ENCODE results near the gene BCR.

Gene BCR

DNA sequence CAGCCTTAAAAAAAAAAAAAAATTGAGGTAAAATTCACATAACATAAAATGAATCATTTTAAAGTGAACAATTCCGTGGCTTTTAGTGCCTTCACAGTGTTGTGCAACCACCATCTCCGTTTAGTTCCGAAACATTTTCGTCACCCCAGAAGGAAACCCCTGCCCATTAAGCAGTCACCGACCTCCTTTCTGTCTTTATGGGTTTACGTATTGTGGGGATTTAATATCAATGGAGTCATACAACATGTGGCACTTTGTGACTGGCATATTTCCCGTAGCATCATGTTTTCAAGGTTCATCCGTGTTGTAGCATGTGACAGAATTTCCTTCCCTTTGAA lies 65.5 kb downstream of the BCR start:
- DNase-seq (ENCODE audit: low read depth), result no peak

DNA sequence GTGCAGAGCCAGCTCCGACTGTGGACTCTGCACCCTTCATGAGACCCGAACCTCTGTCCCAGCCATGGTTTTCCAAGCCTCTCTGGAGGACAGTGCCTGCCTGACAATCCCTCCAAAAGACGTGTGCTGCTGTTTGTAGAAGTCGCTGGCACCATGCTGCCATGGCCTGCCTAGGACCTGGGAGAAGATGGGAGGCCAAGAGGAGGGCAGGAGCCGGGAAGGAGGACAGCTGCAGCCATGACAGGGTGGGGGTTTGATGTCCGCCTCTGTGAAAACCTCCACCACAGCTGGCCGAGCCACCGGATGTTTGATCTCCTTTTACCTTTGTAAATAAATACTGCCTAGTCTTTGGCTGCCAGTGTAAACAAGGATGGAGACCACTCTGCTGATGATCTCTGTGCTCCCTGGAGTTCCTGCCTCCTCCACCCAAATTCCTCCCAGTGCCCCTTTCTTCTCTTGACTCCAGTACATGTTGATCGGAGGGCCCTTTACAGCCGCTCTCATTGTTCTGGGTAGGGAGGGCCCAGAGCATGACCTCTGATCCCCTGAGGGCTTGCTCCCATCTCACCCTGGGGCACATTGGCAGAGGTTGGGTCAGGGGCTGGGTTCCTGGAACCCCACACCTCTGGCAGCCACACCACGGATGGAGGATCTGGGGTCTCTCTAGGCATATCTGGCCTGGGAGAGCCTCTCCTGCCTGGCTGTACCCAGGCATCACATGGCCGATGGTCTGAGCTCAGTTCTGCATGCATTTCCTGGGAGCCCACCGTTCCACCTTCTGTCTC lies 66.9 kb downstream of the BCR start:
- no peak for DNase-seq (ENCODE audit: low read depth)

DNA sequence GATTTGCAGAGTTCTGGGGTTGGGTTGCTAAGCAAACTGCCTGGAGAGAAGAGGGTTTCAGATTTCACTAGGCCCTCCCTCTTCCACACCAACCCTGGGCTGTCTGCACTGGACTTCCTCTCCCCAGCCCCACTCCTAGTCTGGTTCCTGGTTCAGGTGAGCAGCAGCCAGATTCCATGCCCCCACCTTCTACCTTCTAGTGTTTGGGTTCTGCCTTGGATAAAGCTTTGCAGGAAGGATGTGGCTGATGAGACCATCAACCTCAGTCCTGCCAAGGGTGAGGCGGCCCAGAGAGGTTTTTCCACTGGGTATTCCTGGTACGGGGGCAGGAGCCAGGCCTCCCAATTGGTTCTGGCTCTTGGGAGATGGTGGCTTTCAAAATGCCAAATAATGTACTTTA lies 68.3 kb downstream of the BCR start:
- DNase-seq (ENCODE audit: low read depth), result no peak

DNA sequence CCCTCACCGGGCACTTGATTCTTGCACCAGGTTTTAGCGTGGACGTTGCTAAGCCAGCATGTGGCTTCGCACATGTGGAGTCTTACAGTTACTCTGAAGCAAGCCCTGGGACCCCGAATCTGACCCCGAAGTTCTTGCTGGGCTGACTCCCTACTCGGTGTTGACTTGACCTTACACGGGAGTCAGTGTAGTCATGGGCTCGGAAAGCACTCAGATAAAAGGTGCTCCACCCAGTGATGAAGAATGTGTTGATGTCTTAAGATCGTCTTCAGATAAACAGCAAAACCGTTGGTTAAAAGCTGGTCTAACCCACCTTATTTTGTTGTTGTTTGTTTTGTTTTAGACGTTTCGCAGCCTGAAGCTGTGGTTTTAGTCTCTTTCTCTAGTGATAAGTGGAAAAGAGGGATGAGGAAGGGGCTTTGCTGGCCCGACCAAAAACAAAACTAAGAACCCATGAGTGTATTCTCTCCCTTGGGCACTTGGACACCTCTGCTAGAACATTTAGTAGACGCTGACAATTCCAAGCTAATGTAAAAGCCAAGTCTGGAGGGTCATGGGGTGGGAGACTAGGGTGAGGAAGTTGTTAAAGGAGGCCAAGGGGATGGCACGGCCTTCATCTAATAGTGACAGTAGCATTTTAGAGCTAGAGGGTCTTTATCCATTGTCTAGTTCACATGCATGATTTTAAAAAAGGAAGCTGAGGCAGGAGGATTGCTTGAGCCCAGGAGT lies 69.9 kb downstream of the BCR start:
- DNase-seq (ENCODE audit: low read depth), result no peak

DNA sequence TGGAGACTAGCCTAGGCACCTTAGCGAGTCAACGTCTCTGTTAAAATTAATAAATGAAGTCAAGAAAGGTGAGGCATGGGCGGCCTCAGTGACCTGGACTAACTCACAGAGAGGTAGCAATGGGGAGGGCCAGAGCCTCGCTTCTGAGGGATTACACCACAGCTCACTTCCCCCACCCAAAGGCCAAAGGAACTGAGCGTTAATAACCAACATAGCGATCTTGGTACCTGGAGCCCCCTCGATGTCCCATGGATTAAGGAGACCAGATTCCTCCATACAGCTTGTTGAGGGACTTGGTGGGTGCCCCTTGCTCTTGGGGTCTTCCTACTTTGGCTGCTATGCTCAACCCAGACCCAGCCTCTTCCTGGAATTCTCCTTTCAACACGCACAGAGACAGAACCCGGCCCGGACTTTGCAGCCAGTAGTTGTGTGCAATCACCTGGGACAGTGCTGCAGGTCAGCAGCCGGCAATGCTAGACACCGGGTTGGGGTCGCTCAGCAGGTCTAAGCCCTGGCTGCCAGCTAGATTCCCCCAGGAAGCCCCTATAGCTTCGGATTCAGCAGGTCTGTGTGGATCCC lies 70.6 kb downstream of the BCR start:
- DNase-seq (ENCODE audit: low read depth), result no peak

DNA sequence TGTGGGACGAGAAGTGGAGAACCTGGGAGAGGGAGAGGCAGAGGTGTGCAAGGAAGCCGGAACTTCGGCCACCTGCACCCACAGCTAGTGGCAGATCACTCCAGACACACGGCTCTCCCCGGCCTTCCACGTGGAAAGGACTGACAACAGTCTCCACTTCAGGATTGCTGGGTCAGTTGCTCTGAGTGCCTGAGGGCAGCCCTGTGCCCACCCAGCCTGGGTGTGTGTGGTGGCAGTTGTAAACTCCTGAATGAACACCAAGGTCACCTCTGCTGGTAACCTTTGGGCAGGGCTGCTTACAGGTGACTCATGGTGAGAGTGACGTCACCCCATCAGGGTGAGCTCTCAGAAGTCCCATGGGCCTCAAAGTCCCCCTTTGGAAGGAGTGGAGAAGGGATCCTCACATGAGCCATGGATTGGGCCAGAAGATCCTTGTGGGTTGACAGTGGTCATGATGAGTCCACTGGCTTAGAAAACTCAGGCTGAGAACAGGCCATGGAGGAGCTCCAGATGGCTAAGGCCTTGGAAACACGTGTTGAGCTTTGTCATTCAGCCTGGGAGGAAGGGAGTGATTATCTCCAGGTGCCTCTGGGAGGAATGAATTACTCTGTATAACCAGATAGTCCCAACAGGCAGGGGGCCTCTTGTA lies 71.3 kb downstream of the BCR start:
- no peak for DNase-seq (ENCODE audit: low read depth)

DNA sequence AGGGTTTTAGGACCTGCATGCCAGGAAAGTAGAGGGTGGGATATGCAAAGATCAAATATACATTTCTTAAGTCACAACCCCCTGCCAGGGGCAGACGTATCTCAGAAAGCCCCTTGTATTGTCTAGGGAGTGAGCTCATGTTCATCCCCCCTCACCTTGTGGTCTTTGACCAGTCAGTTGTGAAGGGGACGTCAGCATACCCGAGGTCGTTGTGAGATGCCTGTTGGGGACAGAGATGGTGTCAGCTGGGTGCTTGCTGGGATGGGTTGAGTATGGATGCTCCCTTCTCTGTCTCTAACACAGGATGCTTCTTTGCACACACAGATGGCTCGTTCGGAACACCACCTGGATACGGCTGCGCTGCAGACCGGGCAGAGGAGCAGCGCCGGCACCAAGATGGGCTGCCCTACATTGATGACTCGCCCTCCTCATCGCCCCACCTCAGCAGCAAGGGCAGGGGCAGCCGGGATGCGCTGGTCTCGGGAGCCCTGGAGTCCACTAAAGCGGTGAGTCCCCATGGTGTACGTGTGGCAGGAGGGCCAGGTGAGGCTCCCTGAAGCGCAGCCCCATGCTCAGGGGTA lies 73.3 kb downstream of the BCR start:
- DNase-seq (ENCODE audit: low read depth), result no peak

DNA sequence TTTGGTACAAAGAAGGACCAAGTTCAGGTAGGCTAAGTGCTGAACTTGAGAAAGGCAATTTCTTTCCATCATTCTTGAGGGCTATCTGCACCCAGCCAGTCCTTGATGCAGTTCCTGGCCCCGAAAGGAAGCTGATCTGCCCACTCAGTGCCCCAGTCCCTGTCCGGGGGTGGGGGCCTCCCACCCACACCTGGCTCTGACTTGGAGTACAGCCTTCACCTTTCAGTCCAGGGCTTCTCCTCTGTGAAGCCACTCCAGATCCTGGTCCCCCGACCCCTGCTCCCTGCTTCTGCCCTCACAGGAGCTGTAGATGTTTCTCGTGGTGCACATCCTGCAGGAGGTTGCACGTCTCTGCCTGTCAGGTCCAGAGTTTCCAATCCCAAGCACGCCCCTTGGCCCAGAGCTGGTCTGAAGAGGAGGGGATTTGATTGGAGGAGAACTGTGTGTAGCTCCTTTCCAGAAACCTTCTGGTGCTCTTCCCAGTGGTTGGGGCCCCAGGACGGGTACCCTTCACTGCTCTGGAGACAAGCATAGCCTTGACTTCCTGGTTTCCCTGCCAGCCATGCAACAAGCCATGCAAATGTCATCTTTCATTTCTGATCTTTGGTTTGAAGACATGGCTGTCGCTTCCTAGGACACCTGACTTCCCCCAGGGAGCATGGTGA lies 75.3 kb downstream of the BCR start:
- no peak for DNase-seq (ENCODE audit: low read depth)

DNA sequence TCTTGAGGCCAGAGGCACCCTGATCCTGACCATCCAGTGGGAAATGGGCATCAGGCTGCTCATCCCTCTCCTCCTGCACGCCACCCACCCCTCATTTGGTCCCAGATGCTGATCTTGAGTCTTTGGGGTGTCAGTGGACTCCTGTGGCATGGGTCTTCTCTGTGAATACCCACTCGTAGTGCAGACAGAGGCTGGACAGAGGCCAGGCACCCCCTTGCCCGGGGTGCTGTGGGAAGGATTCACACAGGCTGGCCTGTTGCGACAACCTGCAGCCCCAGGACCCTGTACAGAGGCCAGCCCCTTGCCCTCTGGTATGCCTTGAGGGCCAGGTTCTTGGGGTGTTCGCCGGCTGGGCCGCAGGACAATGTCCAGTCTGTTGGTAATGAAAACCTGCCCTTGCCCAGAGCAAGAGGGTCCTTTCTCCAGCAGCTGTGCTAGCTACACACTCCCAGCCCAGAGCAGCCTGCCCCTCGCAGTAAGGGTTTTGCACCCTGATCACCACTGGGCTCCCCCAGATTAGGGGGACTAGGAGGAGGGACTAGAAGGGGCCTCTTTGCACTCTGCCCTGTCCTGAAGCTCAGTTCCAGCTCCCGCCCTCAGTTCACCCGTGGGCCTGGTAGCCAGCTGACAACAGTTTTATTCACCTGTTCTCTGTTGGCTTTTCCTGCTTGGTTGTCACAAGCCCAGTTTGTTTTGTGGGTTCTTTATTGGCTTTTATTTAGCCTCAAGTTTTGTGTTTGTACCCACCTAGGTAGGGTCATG lies 76.0 kb downstream of the BCR start:
- DNase-seq (ENCODE audit: low read depth), result no peak

DNA sequence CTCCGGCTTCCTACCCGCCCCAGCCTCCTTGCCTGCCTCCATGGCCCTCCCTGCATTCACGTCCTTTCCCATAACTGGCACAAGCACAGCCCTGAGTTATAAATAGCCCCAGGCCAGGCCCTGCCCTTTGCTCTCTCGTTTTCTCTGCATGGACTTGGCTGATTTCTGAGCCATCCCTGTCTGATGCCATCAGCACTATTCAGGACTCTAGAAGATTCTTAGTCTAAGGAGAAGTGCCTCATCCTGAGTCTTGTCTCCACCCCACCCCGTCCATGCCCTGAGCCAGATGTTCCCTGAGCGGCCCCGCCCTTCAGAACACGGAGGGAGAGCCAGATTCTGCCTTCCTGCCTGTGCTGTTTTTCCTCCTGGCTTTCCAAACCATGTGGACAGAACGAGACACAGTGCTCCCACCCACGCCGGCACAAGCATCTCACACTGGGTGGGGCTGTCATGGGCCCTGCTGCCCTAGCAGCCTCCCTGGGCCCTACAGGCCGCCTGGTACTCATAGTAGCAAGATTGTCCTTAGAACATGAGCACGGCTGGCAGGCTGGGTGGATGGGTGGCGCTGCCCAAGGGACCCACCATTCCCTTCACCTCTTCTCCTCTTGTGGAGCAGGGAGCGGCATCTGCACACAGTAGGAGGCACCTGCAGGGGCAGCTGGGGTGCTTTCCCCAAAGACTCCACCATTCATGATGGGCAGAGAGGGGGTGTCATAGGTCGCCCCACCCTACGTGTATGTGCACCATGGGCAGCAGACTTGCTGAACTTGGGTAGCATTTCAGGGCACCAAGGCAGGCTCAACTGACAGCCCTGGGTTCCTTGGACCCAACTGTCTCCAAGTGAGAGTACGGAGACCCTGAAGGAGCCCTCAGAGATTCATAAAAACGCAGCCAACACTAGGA lies 76.9 kb downstream of the BCR start:
- DNase-seq (ENCODE audit: low read depth), result no peak

DNA sequence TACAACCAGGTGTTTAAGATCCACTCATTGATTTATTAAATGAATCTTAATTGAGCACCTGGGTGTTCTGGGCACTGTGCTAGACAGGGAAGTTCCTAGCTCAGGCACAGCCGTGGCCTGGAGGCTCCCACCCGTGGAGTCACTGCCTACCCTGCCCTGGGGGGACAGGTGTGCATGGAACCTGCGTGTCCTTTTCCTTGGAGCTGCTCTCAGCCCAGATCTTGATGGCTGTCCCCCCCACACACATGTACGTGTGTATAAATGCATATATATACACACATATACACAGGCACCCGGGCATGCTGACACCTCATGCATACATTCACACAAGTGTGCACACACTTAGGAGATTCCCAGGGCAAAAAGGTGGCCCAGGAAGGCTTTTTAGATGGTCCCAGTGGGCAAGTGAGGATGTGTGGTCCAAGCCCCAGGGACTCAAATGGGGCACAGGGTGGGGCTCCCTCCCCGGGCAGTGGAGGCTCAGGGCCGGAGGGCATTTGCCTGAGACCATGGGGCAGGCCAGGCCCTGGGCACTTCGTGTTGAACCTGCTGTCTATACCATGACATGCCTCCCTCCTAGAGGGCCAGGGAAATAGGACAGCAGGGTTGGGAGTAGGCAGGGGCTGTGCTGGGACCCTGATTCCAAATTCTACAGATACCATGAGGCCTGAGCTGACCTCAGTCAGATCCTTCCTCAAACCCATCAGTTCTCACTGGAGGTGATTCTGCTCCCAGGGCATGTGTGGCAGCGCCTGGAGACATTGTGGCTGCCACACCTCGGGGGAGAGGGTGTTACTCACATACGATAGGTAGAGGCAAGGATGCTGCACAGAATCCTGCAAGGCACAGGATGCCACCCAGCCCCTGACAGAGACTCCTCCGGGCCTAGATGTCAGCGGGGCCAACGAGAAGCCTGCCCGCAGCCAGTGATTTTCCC lies 77.8 kb downstream of the BCR start:
- DNase-seq (ENCODE audit: low read depth), result no peak

DNA sequence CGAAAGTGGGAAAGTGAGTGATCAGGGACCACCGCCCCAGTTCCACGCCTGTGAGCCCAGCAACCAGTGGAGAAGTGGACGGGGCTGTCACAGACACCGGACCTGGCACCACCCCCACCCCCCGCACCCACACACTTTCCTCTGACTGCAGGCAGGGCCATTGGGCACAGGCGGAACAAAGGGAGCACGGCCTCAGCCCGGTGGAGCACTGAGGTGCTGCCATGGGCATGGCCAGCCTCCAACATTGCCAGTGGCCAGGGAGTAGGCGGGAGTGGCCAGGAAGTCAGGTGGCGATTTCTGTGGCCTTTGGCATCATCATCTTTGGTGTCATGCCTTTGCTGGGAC lies 78.5 kb downstream of the BCR start:
- no peak for DNase-seq (ENCODE audit: low read depth)

DNA sequence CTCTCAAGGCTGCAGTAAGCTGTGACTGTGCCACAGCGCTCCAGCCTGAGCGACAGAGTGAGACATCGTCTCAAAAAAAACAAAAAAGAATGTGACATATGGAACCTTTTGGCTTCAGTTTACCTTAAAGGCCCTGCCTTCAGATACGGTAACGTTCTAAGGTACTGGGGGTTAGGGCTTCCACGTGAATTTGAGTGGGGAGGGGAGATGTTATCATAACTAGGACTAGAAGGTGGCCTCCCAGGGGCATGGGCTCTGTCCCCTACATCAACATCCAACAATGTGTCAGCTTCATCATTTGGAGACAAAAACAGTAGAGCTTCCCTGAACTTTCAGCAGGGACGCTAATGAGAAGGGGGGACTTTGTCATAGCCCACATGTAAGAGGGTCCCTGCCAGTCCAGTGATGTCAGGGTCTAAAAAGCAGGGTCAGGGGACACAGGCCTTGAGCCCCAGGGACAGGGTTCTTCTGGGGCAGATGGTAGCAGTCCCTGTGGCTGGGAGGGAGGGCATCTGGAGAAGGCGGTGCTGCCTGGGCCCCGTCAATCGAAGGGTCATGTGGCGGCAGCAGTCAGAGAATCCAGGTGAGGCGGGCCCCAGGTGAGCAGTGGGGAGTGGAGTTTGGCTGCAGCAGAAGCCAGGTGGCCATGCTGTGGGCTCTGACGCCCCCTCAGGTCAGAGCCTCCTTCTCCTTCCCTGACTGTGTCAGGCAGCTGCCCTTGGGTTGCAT lies 79.8 kb downstream of the BCR start:
- DNase-seq (ENCODE audit: low read depth), result no peak

DNA sequence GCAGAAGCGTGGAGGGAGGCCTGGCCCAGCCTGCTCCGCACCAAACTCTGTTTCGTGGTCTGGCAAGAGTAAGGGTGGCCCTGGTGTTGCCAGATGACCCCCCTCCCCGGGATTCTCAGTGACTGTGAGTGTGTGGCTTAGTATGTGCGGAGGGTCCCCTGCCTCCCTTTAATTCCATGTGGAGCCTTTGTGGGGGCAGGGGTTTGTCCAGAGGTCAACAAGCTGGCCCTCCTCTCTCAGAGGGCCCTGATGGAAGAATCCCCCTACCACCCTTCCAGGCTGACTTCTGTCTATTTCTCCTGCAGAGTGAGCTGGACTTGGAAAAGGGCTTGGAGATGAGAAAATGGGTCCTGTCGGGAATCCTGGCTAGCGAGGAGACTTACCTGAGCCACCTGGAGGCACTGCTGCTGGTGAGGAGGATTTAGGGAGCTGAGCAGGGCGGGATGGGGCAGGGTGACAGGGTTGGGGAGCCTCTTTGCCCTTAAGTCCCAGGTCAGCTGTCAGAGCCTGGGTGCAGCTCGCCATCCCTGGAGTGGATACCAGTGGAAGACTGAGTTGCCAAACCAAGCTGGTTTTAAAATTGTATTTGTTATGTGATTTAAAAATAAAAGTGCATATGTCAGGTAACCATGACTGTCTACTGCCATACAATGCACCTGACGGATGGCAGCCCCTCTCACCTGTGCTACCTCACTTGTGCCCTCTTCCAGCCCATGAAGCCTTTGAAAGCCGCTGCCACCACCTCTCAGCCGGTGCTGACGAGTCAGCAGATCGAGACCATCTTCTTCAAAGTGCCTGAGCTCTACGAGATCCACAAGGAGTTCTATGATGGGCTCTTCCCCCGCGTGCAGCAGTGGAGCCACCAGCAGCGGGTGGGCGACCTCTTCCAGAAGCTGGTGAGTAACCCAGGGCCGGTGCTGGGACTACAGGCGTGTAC lies 80.6 kb downstream of the BCR start:
- DNase-seq (ENCODE audit: low read depth), result no peak

DNA sequence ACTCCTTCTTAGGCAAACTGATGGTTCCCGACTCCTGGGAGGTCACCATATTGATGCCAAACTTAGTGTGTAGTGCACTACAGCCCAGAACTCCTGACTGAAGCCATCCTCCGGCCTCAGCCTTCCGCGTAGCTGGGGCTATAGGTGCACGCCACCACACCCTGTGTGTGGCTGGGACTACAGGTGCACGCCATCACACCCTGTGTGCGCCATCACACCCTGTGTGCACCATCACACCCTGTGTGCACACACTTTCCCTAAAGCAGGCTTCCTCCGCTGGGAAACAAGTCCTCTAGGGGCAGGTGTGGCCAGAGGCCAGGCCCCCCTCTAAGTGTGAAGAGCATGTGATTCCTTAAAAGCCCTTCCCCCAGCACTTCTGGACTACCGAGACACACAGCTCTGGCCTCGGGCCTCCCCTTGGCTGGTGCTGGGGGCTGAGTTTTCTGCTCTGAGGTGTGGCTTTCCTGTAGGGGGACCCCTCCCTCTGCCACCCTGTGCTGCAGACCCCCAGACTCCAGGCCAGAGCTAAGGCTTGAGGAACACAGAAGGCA lies 81.7 kb downstream of the BCR start:
- DNase-seq (ENCODE audit: low read depth), result no peak

DNA sequence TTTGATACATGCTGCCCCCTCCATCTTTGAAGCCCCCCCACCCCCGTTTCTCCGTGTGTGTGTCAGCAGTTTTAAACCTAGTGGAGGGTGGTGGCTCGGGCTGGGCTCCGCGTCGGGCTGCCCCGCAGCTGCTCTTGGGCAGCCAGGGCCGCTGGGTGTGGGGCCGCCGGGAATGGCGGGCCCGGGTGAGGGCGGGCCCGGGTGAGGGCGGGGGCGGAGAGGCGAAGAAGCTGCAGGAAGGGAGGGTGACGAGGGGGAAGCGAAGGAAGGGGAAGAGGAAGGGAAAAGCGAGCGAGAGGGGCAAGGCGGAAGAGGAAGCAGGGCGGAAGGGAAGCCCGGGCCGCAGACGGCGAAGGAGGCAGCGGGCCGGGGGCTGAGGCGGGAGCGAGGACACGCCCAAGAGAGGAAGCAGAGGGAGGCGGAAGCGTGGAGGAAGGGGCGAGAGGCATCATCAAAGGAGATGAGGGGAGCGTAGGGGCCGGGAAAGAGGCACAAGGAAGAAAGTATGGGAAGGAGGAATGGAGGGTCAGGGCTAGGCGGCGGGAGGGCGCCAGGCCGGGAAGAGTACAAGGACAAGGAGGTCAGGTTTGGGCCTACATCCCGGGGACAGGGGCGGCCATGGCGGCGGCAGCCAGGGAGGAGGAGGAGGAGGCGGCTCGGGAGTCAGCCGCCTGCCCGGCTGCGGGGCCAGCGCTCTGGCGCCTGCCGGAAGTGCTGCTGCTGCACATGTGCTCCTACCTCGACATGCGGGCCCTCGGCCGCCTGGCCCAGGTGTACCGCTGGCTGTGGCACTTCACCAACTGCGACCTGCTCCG lies 82.4 kb downstream of the BCR start:
- no peak for DNase-seq (ENCODE audit: low read depth)
